Measurements from ENCODE around the gene TXNDC5. TPM values are rescaled to one million over a fixed set of nuclear protein-coding genes. Genes with fewer than 3 reads are reported as not detected.

TXNDC5 gene
- total and polyA plus RNA-seq, 2 of the 13 experiments (the other 11 are each of a cell fraction or from before 2014, with no cell fraction given) = 287 to 578 TPM

DNA sequence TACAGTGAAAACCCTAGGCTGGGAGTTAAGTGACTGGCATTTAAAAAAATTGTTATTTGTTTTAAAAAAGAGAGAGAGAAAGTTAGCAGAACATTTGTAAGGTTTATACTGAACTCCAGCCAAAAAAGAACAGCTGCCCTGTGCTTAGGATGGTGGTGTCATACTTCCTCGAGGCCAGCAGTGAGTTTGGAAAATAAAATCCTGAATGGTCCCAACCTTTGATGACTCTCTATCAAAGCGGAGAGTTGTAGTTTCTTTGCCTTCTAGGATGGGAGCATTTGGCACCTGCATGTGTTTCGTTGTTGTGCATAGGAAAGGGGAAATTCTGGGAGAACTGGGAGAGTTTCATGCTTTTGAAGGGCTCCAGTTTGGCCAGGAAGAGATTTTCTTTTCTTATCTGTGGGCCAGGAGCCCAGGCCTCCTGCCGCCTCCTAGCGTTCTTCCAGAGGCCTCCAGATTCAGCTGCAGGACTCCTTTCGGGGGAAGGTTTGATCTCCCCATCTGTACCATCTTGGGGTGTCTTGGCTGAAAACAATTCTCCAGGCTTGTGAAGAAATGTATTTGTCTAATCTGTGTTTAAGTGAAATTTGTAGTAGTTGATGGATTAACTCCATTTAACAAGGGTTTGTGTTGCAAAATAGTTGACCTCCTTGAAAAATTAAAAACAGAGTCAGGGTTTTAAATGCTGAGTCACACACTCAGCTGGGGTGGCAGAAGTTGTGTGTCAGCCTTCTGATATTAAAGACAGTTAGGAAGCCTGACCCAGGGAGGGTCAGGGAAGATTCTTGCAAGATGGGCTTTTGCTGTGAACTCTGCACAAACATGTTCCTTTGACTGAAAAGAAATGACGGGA is 63.4 kb downstream of the TXNDC5 start:
- no peak for FAIRE-seq
- H3K79me2 ChIP-seq (ENCODE audit: insufficient read depth, low read length) = no peaks in the 10 kb centered on the region
- no peak overlapping the region for H3K4me3 ChIP-seq (replicated peaks in 1 of 3; ENCODE audit: insufficient read depth in 1 of 3, low read depth in 2 of 3, low read length in 3 of 3)
- ATAC-seq = no peak
- peaks cover 7% of the 10 kb centered on the region for H3K9me3 ChIP-seq (ENCODE audit: low read length)
- no peaks in the 10 kb centered on the region for H3K4me1 ChIP-seq (ENCODE audit: insufficient read depth, low read length)
- no peak overlapping the region for H3K4me2 ChIP-seq (ENCODE audit: low read depth, low read length)
- no peak overlapping the region for H3K9ac ChIP-seq (ENCODE audit: insufficient read depth, low read depth, low read length)
- no TSS peak for BruUV-seq (replicated peaks)
- TF ChIP-seq ZNF841 (CRISPR knock-in tag; IDR thresholded peaks at IDR 0.05; ENCODE audit: borderline replicate concordance) (no peak), MAFF (IDR thresholded peaks at IDR 0.05; ENCODE audit: low read depth, low read length) (peak; percentile 60), ZNF629 (CRISPR knock-in tag; conservative IDR thresholded peaks at IDR 0.05) (no peak), MAFK (conservative IDR thresholded peaks at IDR 0.05 in 1 of 2, IDR thresholded peaks at IDR 0.05 in 1 of 2; ENCODE audit: low read length in 2 of 2) (peak; percentile 30 to 54; a peak in 1 of 4 replicates), NFE2L2 (IDR thresholded peaks at IDR 0.05; ENCODE audit: low read length) (peak; percentile 69)
- POLR2A ChIA-PET = no interaction called here
- no peak overlapping the region for H2AFZ ChIP-seq (ENCODE audit: low read length)
- peaks cover 0 to 28% of the 10 kb centered on the region in 2 experiments; a peak in 4 of 5 replicates for H3K27me3 ChIP-seq (ENCODE audit: control insufficient read depth in 1 of 2, insufficient read depth in 2 of 2, low read length in 2 of 2)
- no peaks in the 10 kb centered on the region for H3K36me3 ChIP-seq (replicated peaks in 1 of 2; ENCODE audit: control insufficient read depth in 1 of 2, insufficient read depth in 2 of 2, low read length in 2 of 2)
- intact Hi-C loops (cut with micrococcal nuclease; ENCODE audit: unreplicated experiment) (no loop called here), in situ Hi-C loops (cut with HindIII; ENCODE audit: extremely low pct_ligation_motif_present, low pct_unique_long_range_greater_than_20kb) (no loop called here)
- DNase-seq (ENCODE audit: low spot score) = no peak
- H3K27ac ChIP-seq (ENCODE audit: extremely low read length, insufficient read depth, low read length) = no peak overlapping the region
- CTCF ChIA-PET (ENCODE audit: low intra/inter-chr PET ratio, low total read pairs) = no interaction called here
- WGBS (ENCODE audit: low lambda C conversion rate) = 30% methylated on average over 7 of the region's 7 CpGs
- no peaks in the 10 kb centered on the region for H4K20me1 ChIP-seq (ENCODE audit: insufficient read depth, low read length)

DNA sequence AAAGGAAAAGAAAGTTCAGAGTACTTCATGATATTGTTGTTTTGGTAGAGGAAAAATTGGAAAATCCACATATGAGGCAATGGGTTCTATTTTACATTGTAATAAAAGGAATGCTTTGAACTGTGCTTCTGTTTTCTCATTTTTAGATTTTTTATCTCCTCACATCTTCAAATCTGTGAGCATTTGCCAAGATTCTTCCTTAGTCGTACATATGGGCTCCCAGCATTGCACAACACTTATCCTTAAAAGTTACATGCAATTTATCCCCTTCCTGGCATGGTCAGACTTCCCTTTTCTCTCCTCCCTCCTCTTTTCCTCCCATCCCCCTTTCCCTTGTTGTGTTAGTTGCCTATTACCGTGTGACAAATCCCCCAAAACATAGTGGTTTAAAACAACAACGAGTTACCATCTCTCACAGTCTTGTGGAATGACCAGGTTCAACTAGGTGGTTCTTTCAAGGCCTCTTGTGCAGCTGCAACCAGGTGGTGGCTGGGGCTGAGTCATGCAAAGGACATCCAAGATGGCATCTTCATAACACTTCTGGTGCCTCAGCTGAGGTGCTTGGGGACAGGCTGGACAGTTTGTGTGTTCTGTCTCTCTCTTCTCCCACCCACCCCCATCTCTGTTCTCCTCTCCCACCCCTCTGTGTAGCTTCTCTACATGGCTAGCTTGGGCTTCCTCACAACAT is 68.7 kb downstream of the TXNDC5 start:
- Histone ChIP-seq H3K4me1 (ENCODE audit: insufficient read depth, low read length) (no peaks in the 10 kb centered on the region), H3K79me2 (ENCODE audit: insufficient read depth, low read length) (no peaks in the 10 kb centered on the region), H3K27me3 (ENCODE audit: control insufficient read depth in 1 of 2, insufficient read depth in 2 of 2, low read length in 2 of 2) (peaks cover 0 to 32% of the 10 kb centered on the region in 2 experiments; a peak in 4 of 5 replicates), H3K9ac (ENCODE audit: insufficient read depth, low read depth, low read length) (no peak overlapping the region), H3K4me3 (replicated peaks in 1 of 3; ENCODE audit: insufficient read depth in 1 of 3, low read depth in 2 of 3, low read length in 3 of 3) (no peak overlapping the region), H2AFZ (ENCODE audit: low read length) (no peak overlapping the region), H4K20me1 (ENCODE audit: insufficient read depth, low read length) (no peaks in the 10 kb centered on the region), H3K9me3 (ENCODE audit: low read length) (no peaks in the 10 kb centered on the region), H3K27ac (ENCODE audit: extremely low read length, insufficient read depth, low read length) (no peak overlapping the region), H3K36me3 (replicated peaks in 1 of 2; ENCODE audit: control insufficient read depth in 1 of 2, insufficient read depth in 2 of 2, low read length in 2 of 2) (no peaks in the 10 kb centered on the region), H3K4me2 (ENCODE audit: low read depth, low read length) (no peak overlapping the region)
- POLR2A ChIA-PET = no interaction called here
- CTCF ChIA-PET (ENCODE audit: low intra/inter-chr PET ratio, low total read pairs) = no interaction called here
- no TSS peak for BruUV-seq (replicated peaks)
- WGBS (ENCODE audit: low lambda C conversion rate) = under 1% methylated on average over 3 of the region's 3 CpGs
- ATAC-seq (no peak), DNase-seq (ENCODE audit: low spot score) (no peak), FAIRE-seq (no peak)
- in situ Hi-C loops (cut with HindIII; ENCODE audit: extremely low pct_ligation_motif_present, low pct_unique_long_range_greater_than_20kb) = no loop called here
- peak; percentile 57; the same call in 1 of the 2 replicates for TF ChIP-seq CEBPB (IDR thresholded peaks at IDR 0.05; ENCODE audit: borderline replicate concordance, low read depth, low read length)
- TF ChIP-seq SP2 (CRISPR knock-in tag; IDR thresholded peaks at IDR 0.05) = no peak
- intact Hi-C loops (cut with micrococcal nuclease; ENCODE audit: unreplicated experiment) = no loop called here

All from HepG2 (cell line).